ENCODE data around the gene HBS1L. TPM values are rescaled to one million over a fixed set of nuclear protein-coding genes. Genes with fewer than 3 reads are reported as not detected.

HBS1L gene
- total and polyA plus RNA-seq, 10 of the 15 experiments (the other 5 are each of a cell fraction or from before 2014, with no cell fraction given): 58.7 to 142 (median 78.8) TPM

- BruUV-seq (replicated peaks): no TSS peak
- Histone ChIP-seq H3K36me3 (ENCODE audit: control insufficient read depth in 2 of 2, insufficient read depth in 2 of 2, low read length in 1 of 2) (no peaks in the 10 kb centered on the region), H3K79me2 (ENCODE audit: control insufficient read depth, insufficient read depth, low read length) (peaks cover 3% of the 10 kb centered on the region)
Observed at GRCh38 chr6:135008941-135009290, 45.7 kb downstream of the HBS1L start.

More at GRCh38 chr6:135008941-135009290, 45.7 kb downstream of the HBS1L start:
- ChIA-PET RAD21 (ENCODE audit: unreplicated experiment) (interaction anchor here (0.9 to 3.1 kb wide), 9 partner anchors 10 to 175 kb away, joined by 3 to 41 read pairs (median 5); no protein-coding TSS in a partner anchor), POLR2A (interaction anchor here (1.0 to 2.4 kb wide), 7 partner anchors 13 to 77 kb away, joined by 3 to 18 read pairs (median 3); partner anchors contain the start of gene HBS1L), CTCF (interaction anchor here (0.8 to 2.5 kb wide), 8 partner anchors 10 to 415 kb away, joined by 3 to 16 read pairs (median 4); no protein-coding TSS in a partner anchor), SMC1A (ENCODE audit: uncharacterized antibody, unreplicated experiment) (interaction anchor here (0.9 to 3.2 kb wide), 18 partner anchors 10 to 175 kb away, joined by 3 to 41 read pairs (median 8); partner anchors contain the start of genes HBS1L and MYB)
- no peaks in the 10 kb centered on the region; the same call in 2 of the 3 replicates for H3K9me3 ChIP-seq (replicated peaks; ENCODE audit: control insufficient read depth, insufficient read depth, low read length)
- no peak overlapping the region for H3K9ac ChIP-seq (ENCODE audit: control insufficient read depth, insufficient read depth, low read length)
- 0% methylated on average over 1 of the region's 1 CpG for WGBS (ENCODE audit: insufficient coverage, insufficient replicate concordance, low lambda C conversion rate, missing lambda C conversion rate)
- in situ Hi-C loops (cut with MboI): loop anchor here (25.0 kb wide), 1 partner anchor 1278 kb away; the partner anchor contains the start of gene BCLAF1
- no peak for TF ChIP-seq IRF3 (IDR thresholded peaks at IDR 0.05)
- 0 out of 2 replicates have a peak, but pooled peaks have one; percentile 11 for TF ChIP-seq ESRRA (IDR thresholded peaks at IDR 0.05; ENCODE audit: low read length)
- H3K4me2 ChIP-seq (ENCODE audit: control insufficient read depth, insufficient read depth): peak overlapping the region; percentile 61
- intact Hi-C loops (cut with micrococcal nuclease; ENCODE audit: unreplicated experiment): loop anchor here (10.0 kb wide), 3 partner anchors 106 to 1054 kb away; partner anchors contain the start of gene TBPL1
- peak; percentile 24 for ATAC-seq
- no peak for FAIRE-seq
- H3K27ac ChIP-seq (ENCODE audit: control insufficient read depth, insufficient read depth): peak overlapping the region; percentile 64
- H3K4me3 ChIP-seq: no peak overlapping the region
- peaks cover 28% of the 10 kb centered on the region for H3K4me1 ChIP-seq (ENCODE audit: control insufficient read depth, insufficient read depth, low read length)
- no peaks in the 10 kb centered on the region for H3K27me3 ChIP-seq (replicated peaks in 1 of 2; ENCODE audit: control insufficient read depth in 2 of 2, insufficient read depth in 2 of 2, low read length in 1 of 2)
- DNase-seq (ENCODE audit: low read depth, low spot score): no peak
- no peaks in the 10 kb centered on the region for H4K20me1 ChIP-seq (ENCODE audit: control insufficient read depth, insufficient read depth)
- no peak overlapping the region for H2AFZ ChIP-seq (ENCODE audit: control insufficient read depth, low read depth, low read length)

Measured in GM12878 (cell line).